HepG2 (cell line): ENCODE data around the gene NDUFAF8. TPM values are rescaled to one million over a fixed set of nuclear protein-coding genes. Genes with fewer than 3 reads are reported as not detected.
A peak's percentile ranks its signal among the peaks of the same experiment; 100 is the strongest.

Source experiments
- ATAC-seq: fragments of 200-7000 bp; cut with Tn5 transposase; 3 replicates; pipeline ENCODE4 v1.9.1; 2020; ENCODE audit warnings: mild to moderate bottlenecking, moderate library complexity
- BruUV-seq: library from RNA; stranded (reverse); fragments of 400-500 nt; replicated peaks from 2 replicates; lab custom pipeline; 2021; lab: Mats Ljungman, UMichigan
- CTCF ChIA-PET: fragments of 300-600 bp; formaldehyde crosslinking; extraction: SDS; loops from one replicate; lab custom pipeline; 2021; ENCODE audit warnings: low total read pairs, inconsistent platforms, low intra/inter-chr PET ratio; lab: Yijun Ruan, JAX
- POLR2A ChIA-PET: fragments of 350-600 bp; sonication (Branson Sonifier 250); formaldehyde crosslinking; loops from one replicate; lab custom pipeline; 2020; ENCODE audit warnings: antibody characterized with exemption, inconsistent platforms; lab: Yijun Ruan, JAX
- DNase-seq: peaks from one replicate; pipeline ENCODE4 v3.0.0-alpha.2; 2015; ENCODE audit warnings: low spot score
- FAIRE-seq: peaks from 3 replicates; lab custom pipeline; 2011; peaks lifted over from hg19 to GRCh38; lab: Jason Lieb, UNC
- H2AFZ ChIP-seq: one replicate; pipeline ENCODE4 v1.6.1; 2011; ENCODE audit warnings: low read length, inconsistent platforms
- H3K27ac ChIP-seq: fragments of 300-600 bp; 3 replicates; pipeline ENCODE4 v1.8.0; 2011; ENCODE audit warnings: mixed run types, mild to moderate bottlenecking, mixed read lengths, low read length, inconsistent platforms; ENCODE audit not compliant: insufficient read depth; ENCODE audit errors: extremely low read length
- H3K27me3 ChIP-seq, 2 experiments: fragments of 200-600 bp in 1 of 2; 2 replicates in 1 of 2; 3 replicates in 1 of 2; pipeline versions ENCODE4 v1.6.0 to v1.8.0; 2011; ENCODE audit warnings: low read length in 2 of 2, mild to moderate bottlenecking in 2 of 2, moderate library complexity in 2 of 2, inconsistent platforms in 1 of 2; ENCODE audit not compliant: insufficient read depth in 2 of 2, control insufficient read depth in 1 of 2
- H3K36me3 ChIP-seq, 2 experiments: fragments of 200-600 bp in 1 of 2; replicated peaks in 1 of 2; 2 replicates in 1 of 2; 3 replicates in 1 of 2; pipeline versions ENCODE4 v1.5.1 to v1.8.0; 2011; ENCODE audit warnings: low read length in 2 of 2, inconsistent platforms in 1 of 2; ENCODE audit not compliant: insufficient read depth in 2 of 2, control insufficient read depth in 1 of 2
- H3K4me1 ChIP-seq: 2 replicates; pipeline ENCODE4 v1.5.1; 2012; ENCODE audit warnings: low read length, inconsistent platforms; ENCODE audit not compliant: insufficient read depth
- H3K4me2 ChIP-seq: 2 replicates; pipeline ENCODE4 v1.6.0; 2011; ENCODE audit warnings: low read depth, low read length, inconsistent platforms
- H3K4me3 ChIP-seq, 3 experiments: fragments of 200-600 bp in 1 of 3; sonication (generic), shearing (Covaris generic) in 1 of 3; replicated peaks in 1 of 3; 2 replicates each; pipeline ENCODE4 v1.5.1; 2011 to 2016; ENCODE audit warnings: low read length in 3 of 3, inconsistent platforms in 2 of 3, low read depth in 2 of 3, mild to moderate bottlenecking in 2 of 3, control low read depth in 1 of 3, mixed read lengths in 1 of 3; ENCODE audit not compliant: insufficient read depth in 1 of 3
- H3K79me2 ChIP-seq: one replicate; pipeline ENCODE4 v1.6.1; 2011; ENCODE audit warnings: low read length, inconsistent platforms; ENCODE audit not compliant: insufficient read depth
- H3K9ac ChIP-seq: 2 replicates; pipeline ENCODE4 v1.6.0; 2011; ENCODE audit warnings: mild to moderate bottlenecking, low read depth, low read length, inconsistent platforms; ENCODE audit not compliant: insufficient read depth
- H3K9me3 ChIP-seq: 2 replicates; pipeline ENCODE4 v1.5.1; 2012; ENCODE audit warnings: mild to moderate bottlenecking, low read length
- H4K20me1 ChIP-seq: 2 replicates; pipeline ENCODE4 v1.6.0; 2011; ENCODE audit warnings: inconsistent platforms, mild to moderate bottlenecking, low read length, moderate library complexity; ENCODE audit not compliant: insufficient read depth
- AGO2 ChIP-seq: fragments of 200-400 bp; formaldehyde crosslinking; optimal IDR thresholded peaks from 2 replicates; pipeline ENCODE3; 2017; ENCODE audit warnings: mild to moderate bottlenecking, low read depth, low read length, moderate library complexity
- HNRNPK ChIP-seq: fragments of 200-400 bp; formaldehyde crosslinking; IDR thresholded peaks from 2 replicates; pipeline ENCODE4 v1.6.1; 2018; ENCODE audit warnings: low read length, low read depth, moderate library complexity, mild to moderate bottlenecking; ENCODE audit not compliant: poor library complexity, severe bottlenecking
- HNRNPLL ChIP-seq: fragments of 200-400 bp; formaldehyde crosslinking; IDR thresholded peaks from 2 replicates; pipeline ENCODE4 v1.6.1; 2017; ENCODE audit warnings: mild to moderate bottlenecking, low read depth, low read length; ENCODE audit not compliant: poor library complexity, severe bottlenecking
- HOXA3 ChIP-seq: sonication (generic); formaldehyde crosslinking; IDR thresholded peaks from 2 replicates; pipeline ENCODE4 v1.5.0; 2020; ENCODE audit warnings: missing genetic modification reagents
- KDM5B ChIP-seq: sonication (generic); formaldehyde crosslinking; IDR thresholded peaks from 2 replicates; pipeline ENCODE4 v1.4.0; 2020; ENCODE audit warnings: missing genetic modification reagents, mild to moderate bottlenecking, borderline replicate concordance
- NKX3-1 ChIP-seq: sonication (generic); formaldehyde crosslinking; IDR thresholded peaks from 2 replicates; pipeline ENCODE4 v1.5.0; 2020; ENCODE audit warnings: missing genetic modification reagents
- ZMAT3 ChIP-seq: sonication (generic); formaldehyde crosslinking; conservative IDR thresholded peaks from 2 replicates; pipeline ENCODE4 v1.7.0; 2021; ENCODE audit warnings: missing genetic modification reagents
- ZNF891 ChIP-seq: sonication (generic); formaldehyde crosslinking; IDR thresholded peaks from 2 replicates; pipeline ENCODE4 v1.5.0; 2020; ENCODE audit warnings: mild to moderate bottlenecking, missing genetic modification reagents
- WGBS: methylation state at CpG from one replicate; pipeline ENCODE4 v1.1.6; 2017; ENCODE audit warnings: low lambda C conversion rate; 5-methylcytosine and 5-hydroxymethylcytosine counted together
- in situ Hi-C: cut with HindIII; loops from 2 replicates; pipeline ENCODE4 v1.10.0; 2017; ENCODE audit warnings: low pct_unique_long_range_greater_than_20kb; ENCODE audit not compliant: extremely low pct_ligation_motif_present
- intact Hi-C: fragments of 100-400 bp; cut with micrococcal nuclease; formaldehyde crosslinking; loops from one replicate; pipeline ENCODE4 v1.10.0; 2022; ENCODE audit not compliant: unreplicated experiment
- polyA plus RNA-seq, 8 experiments: library from polyadenylated mRNA; depleted of rRNA in 3 of 8; stranded (reverse) in 7 of 8; unstranded in 1 of 8; fragments of >200 nt; fragmentation: Illumina TruSeq in 4 of 8; extraction: Trizol in 4 of 8; gene quantifications; 2 replicates each; pipeline versions ENCODE4 v1.2.1 to v1.2.3, GENCODE V29; 2011 to 2016; ENCODE audit warnings: low read depth in 4 of 8, missing spikeins in 1 of 8, mixed read lengths in 1 of 8; ENCODE audit not compliant: insufficient read depth in 1 of 8
- total RNA-seq, 5 experiments: library from RNA; depleted of rRNA; stranded (reverse); fragments of >200 nt; fragmentation: Illumina TruSeq; extraction: Trizol; gene quantifications; 2 replicates each; pipeline ENCODE4 v1.2.3, GENCODE V29; 2016; ENCODE audit warnings: low read depth in 1 of 5
- TF ChIP-seq, protein P1 (sequence below): sonication (generic); formaldehyde crosslinking; IDR thresholded peaks from 2 replicates; pipeline ENCODE4 v1.9.0; 2022; ENCODE audit warnings: missing genetic modification reagents, mild to moderate bottlenecking, borderline replicate concordance
- TF ChIP-seq, protein P2 (sequence below): sonication (generic); formaldehyde crosslinking; IDR thresholded peaks from 2 replicates; pipeline ENCODE4 v1.8.0; 2022; ENCODE audit warnings: missing genetic modification reagents, mild to moderate bottlenecking, borderline replicate concordance
- TF ChIP-seq, protein P3 (sequence below): sonication (generic); formaldehyde crosslinking; conservative IDR thresholded peaks from 2 replicates; pipeline ENCODE4 v1.8.0; 2022; ENCODE audit warnings: mild to moderate bottlenecking, moderate library complexity, missing genetic modification reagents

The NDUFAF8 gene
- total and polyA plus RNA-seq, 2 of the 13 experiments (the other 11 are each of a cell fraction or from before 2014, with no cell fraction given): 75.6 to 233 TPM

DNA sequence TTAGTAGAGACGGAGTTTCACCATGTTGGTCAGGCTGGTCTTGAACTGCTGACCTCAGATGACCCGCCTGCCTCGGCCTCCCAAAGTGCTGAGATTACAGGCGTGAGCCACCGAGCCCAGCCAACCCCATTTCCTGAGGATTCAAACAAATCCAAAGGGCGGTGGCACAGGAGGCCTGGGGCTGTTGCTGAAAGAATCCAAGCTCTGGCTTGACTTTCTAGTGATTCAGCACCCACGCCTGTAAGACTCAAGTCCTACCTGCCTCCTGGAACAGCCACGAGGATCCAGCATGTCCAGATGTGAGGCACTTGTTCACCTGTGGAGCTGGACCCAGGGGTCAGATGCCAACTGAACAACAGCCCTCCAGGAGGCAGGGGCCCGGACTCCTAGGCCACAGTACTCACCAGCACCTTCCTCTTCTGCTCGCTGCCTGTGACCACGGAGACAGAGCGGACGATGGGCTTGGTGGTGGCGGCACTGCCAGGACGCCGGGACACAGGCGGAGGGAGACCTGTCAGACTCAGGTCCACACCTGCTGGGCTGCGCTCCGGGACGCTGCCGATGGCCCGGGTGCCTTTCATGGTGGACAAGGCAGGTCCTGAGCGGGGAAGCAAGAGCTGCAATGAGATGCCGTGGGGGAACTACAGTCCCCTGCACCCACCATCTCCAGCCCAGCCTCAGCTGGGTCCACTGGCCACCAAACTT lies 19.5 kb upstream of the NDUFAF8 start:
- ATAC-seq (no peak), DNase-seq (no peak), FAIRE-seq (no peak)
- Histone ChIP-seq H3K36me3 (peaks cover 10 to 15% of the 10 kb centered on the region in 2 experiments; a peak in 4 of 5 replicates), H3K4me1 (peaks cover 19% of the 10 kb centered on the region), H3K27me3 (no peaks in the 10 kb centered on the region), H3K4me3 (no peak overlapping the region), H3K79me2 (peaks cover 12% of the 10 kb centered on the region), H3K4me2 (no peak overlapping the region), H3K9ac (no peak overlapping the region), H4K20me1 (no peaks in the 10 kb centered on the region; the same call in 1 of the 2 replicates), H2AFZ (no peak overlapping the region), H3K27ac (no peak overlapping the region), H3K9me3 (no peaks in the 10 kb centered on the region)
- BruUV-seq: no TSS peak
- CTCF ChIA-PET: no interaction called here
- POLR2A ChIA-PET: no interaction called here
- no peak for TF ChIP-seq ZMAT3
- peak; percentile 30 for TF ChIP-seq AGO2
- TF ChIP-seq KDM5B (CRISPR knock-in tag): peak; percentile 33; the same call in 1 of the 2 replicates
- in situ Hi-C loops: no loop called here
- intact Hi-C loops: loop anchor here (5.0 kb wide), 1 partner anchor 77 kb away; no protein-coding TSS in a partner anchor
- WGBS: 92% methylated on average over 24 of the region's 24 CpGs

DNA sequence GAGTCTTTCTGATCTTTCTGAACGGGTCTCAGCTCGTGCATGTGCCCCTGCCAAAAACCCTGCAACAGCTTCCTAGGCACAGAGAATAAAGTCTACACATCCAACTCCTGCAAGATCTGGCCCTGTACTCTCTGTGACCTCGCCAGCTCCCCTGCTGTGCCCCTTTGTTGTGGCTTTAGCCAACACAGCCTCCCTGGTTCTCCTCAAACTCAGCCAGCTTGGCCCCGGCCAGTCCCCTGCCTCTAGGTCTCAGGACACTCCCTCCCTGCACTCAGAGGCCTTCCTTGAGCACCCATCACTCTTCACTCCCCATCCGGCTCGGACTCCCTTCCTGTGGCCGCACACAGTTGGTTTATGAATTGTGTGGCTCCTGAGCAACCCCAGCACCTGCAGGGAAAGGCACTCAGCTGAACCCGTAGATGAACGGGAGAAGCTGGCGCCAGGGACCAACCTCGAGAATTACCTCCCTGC lies 17.7 kb upstream of the NDUFAF8 start:
- ChIA-PET CTCF (no interaction called here), POLR2A (interaction anchor here (0.7 to 1.5 kb wide), 2 partner anchors 17 to 50 kb away, joined by 3 to 5 read pairs; partner anchors contain the start of genes NDUFAF8 and TEPSIN)
- no peaks in the 10 kb centered on the region for H3K9me3 ChIP-seq
- H3K4me2 ChIP-seq: peak overlapping the region; percentile 93
- H2AFZ ChIP-seq: no peak overlapping the region
- H3K9ac ChIP-seq: peak overlapping the region; percentile 74
- peaks cover 12% of the 10 kb centered on the region for H3K79me2 ChIP-seq
- in situ Hi-C loops (no loop called here), intact Hi-C loops (loop anchor here (5.0 kb wide), 1 partner anchor 79 kb away; no protein-coding TSS in a partner anchor)
- FAIRE-seq (no peak), DNase-seq (no peak), ATAC-seq (no peak)
- peaks cover 10 to 15% of the 10 kb centered on the region in 2 experiments; a peak in 4 of 5 replicates for H3K36me3 ChIP-seq
- H3K27me3 ChIP-seq: no peaks in the 10 kb centered on the region
- BruUV-seq: no TSS peak
- peaks cover 24% of the 10 kb centered on the region for H3K4me1 ChIP-seq
- 33% methylated on average over 11 of the region's 11 CpGs for WGBS
- H4K20me1 ChIP-seq: no peaks in the 10 kb centered on the region; the same call in 1 of the 2 replicates
- H3K4me3 ChIP-seq: peak overlapping the region; percentile 63 to 91 (median 87)
- H3K27ac ChIP-seq: peak overlapping the region; percentile 16
- TF ChIP-seq ZNF891 (CRISPR knock-in tag) (0 out of 2 replicates have a peak, but pooled peaks have one; percentile 20), HNRNPLL (peak; percentile 6), HOXA3 (CRISPR knock-in tag) (0 out of 2 replicates have a peak, but pooled peaks have one; percentile 15), NKX3-1 (0 out of 2 replicates have a peak, but pooled peaks have one; percentile 39), HNRNPK (no peak)
- TF ChIP-seq, protein P1, sequence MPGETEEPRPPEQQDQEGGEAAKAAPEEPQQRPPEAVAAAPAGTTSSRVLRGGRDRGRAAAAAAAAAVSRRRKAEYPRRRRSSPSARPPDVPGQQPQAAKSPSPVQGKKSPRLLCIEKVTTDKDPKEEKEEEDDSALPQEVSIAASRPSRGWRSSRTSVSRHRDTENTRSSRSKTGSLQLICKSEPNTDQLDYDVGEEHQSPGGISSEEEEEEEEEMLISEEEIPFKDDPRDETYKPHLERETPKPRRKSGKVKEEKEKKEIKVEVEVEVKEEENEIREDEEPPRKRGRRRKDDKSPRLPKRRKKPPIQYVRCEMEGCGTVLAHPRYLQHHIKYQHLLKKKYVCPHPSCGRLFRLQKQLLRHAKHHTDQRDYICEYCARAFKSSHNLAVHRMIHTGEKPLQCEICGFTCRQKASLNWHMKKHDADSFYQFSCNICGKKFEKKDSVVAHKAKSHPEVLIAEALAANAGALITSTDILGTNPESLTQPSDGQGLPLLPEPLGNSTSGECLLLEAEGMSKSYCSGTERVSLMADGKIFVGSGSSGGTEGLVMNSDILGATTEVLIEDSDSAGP: peak; percentile 8; the same call in 1 of the 2 replicates
- TF ChIP-seq, protein P2, sequence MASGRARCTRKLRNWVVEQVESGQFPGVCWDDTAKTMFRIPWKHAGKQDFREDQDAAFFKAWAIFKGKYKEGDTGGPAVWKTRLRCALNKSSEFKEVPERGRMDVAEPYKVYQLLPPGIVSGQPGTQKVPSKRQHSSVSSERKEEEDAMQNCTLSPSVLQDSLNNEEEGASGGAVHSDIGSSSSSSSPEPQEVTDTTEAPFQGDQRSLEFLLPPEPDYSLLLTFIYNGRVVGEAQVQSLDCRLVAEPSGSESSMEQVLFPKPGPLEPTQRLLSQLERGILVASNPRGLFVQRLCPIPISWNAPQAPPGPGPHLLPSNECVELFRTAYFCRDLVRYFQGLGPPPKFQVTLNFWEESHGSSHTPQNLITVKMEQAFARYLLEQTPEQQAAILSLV (CRISPR knock-in tag): no peak
- TF ChIP-seq, protein P3, sequence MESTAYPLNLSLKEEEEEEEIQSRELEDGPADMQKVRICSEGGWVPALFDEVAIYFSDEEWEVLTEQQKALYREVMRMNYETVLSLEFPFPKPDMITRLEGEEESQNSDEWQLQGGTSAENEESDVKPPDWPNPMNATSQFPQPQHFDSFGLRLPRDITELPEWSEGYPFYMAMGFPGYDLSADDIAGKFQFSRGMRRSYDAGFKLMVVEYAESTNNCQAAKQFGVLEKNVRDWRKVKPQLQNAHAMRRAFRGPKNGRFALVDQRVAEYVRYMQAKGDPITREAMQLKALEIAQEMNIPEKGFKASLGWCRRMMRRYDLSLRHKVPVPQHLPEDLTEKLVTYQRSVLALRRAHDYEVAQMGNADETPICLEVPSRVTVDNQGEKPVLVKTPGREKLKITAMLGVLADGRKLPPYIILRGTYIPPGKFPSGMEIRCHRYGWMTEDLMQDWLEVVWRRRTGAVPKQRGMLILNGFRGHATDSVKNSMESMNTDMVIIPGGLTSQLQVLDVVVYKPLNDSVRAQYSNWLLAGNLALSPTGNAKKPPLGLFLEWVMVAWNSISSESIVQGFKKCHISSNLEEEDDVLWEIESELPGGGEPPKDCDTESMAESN (CRISPR knock-in tag): no peak
